ENCODE data around the gene CCDC171. TPM values are rescaled to one million over a fixed set of nuclear protein-coding genes. Genes with fewer than 3 reads are reported as not detected.

The CCDC171 gene
- total and polyA plus RNA-seq, 2 of the 13 experiments (the other 11 are each of a cell fraction or from before 2014, with no cell fraction given), result 0.95 to 2.5 TPM

- no peak overlapping the region for H3K4me2 ChIP-seq (ENCODE audit: low read depth, low read length)
- no peaks in the 10 kb centered on the region for H4K20me1 ChIP-seq (ENCODE audit: insufficient read depth, low read length)
- no TSS peak for BruUV-seq (replicated peaks)
- H3K9ac ChIP-seq (ENCODE audit: insufficient read depth, low read depth, low read length), result no peak overlapping the region
- intact Hi-C loops (cut with micrococcal nuclease; ENCODE audit: unreplicated experiment) (no loop called here), in situ Hi-C loops (cut with HindIII; ENCODE audit: extremely low pct_ligation_motif_present, low pct_unique_long_range_greater_than_20kb) (no loop called here)
- no peak for ATAC-seq
- CTCF ChIA-PET (ENCODE audit: low intra/inter-chr PET ratio, low total read pairs), result no interaction called here
- TF ChIP-seq PPARG (CRISPR knock-in tag; conservative IDR thresholded peaks at IDR 0.05) (no peak), HNF4A (CRISPR knock-in tag; IDR thresholded peaks at IDR 0.05) (no peak), ZNF24 (IDR thresholded peaks at IDR 0.05) (no peak)
- POLR2A ChIA-PET, result no interaction called here
- no peaks in the 10 kb centered on the region for H3K79me2 ChIP-seq (ENCODE audit: insufficient read depth, low read length)
- H3K4me3 ChIP-seq (replicated peaks in 1 of 3; ENCODE audit: insufficient read depth in 1 of 3, low read depth in 2 of 3, low read length in 3 of 3), result no peak overlapping the region
- H3K9me3 ChIP-seq (ENCODE audit: low read length), result no peaks in the 10 kb centered on the region
- H3K4me1 ChIP-seq (ENCODE audit: insufficient read depth, low read length), result no peaks in the 10 kb centered on the region
- no peak overlapping the region for H2AFZ ChIP-seq (ENCODE audit: low read length)
- FAIRE-seq, result no peak
- WGBS (ENCODE audit: low lambda C conversion rate), result 63% methylated on average over 3 of the region's 3 CpGs
- no peak overlapping the region for H3K27ac ChIP-seq (ENCODE audit: extremely low read length, insufficient read depth, low read length)
- no peak for DNase-seq (ENCODE audit: low spot score)
- peaks cover 1 to 3% of the 10 kb centered on the region in 2 experiments; a peak in 1 of 5 replicates for H3K27me3 ChIP-seq (ENCODE audit: control insufficient read depth in 1 of 2, insufficient read depth in 2 of 2, low read length in 2 of 2)
- H3K36me3 ChIP-seq (replicated peaks in 1 of 2; ENCODE audit: control insufficient read depth in 1 of 2, insufficient read depth in 2 of 2, low read length in 2 of 2), result no peaks in the 10 kb centered on the region
These were observed 30.6 kb upstream of the CCDC171 start for GRCh38 chr9:15522130-15522755.

- ChIA-PET CTCF (ENCODE audit: low intra/inter-chr PET ratio, low total read pairs) (no interaction called here), POLR2A (no interaction called here)
- no peak overlapping the region for H3K4me2 ChIP-seq (ENCODE audit: low read depth, low read length)
- no peaks in the 10 kb centered on the region for H3K79me2 ChIP-seq (ENCODE audit: insufficient read depth, low read length)
- no peaks in the 10 kb centered on the region for H3K9me3 ChIP-seq (ENCODE audit: low read length)
- no peaks in the 10 kb centered on the region for H3K4me1 ChIP-seq (ENCODE audit: insufficient read depth, low read length)
- TF ChIP-seq MAFK (conservative IDR thresholded peaks at IDR 0.05 in 1 of 2, IDR thresholded peaks at IDR 0.05 in 1 of 2; ENCODE audit: low read length in 2 of 2) (peak; percentile 55 to 62), MAFF (IDR thresholded peaks at IDR 0.05; ENCODE audit: low read depth, low read length) (0 out of 2 replicates have a peak, but pooled peaks have one; percentile 27), LCORL (IDR thresholded peaks at IDR 0.05) (no peak), LCORL (CRISPR knock-in tag; IDR thresholded peaks at IDR 0.05) (no peak)
- intact Hi-C loops (cut with micrococcal nuclease; ENCODE audit: unreplicated experiment) (no loop called here), in situ Hi-C loops (cut with HindIII; ENCODE audit: extremely low pct_ligation_motif_present, low pct_unique_long_range_greater_than_20kb) (no loop called here)
- H3K36me3 ChIP-seq (replicated peaks in 1 of 2; ENCODE audit: control insufficient read depth in 1 of 2, insufficient read depth in 2 of 2, low read length in 2 of 2), result no peaks in the 10 kb centered on the region
- BruUV-seq (replicated peaks), result no TSS peak
- H2AFZ ChIP-seq (ENCODE audit: low read length), result no peak overlapping the region
- H4K20me1 ChIP-seq (ENCODE audit: insufficient read depth, low read length), result no peaks in the 10 kb centered on the region
- FAIRE-seq, result no peak
- no peak overlapping the region for H3K27ac ChIP-seq (ENCODE audit: extremely low read length, insufficient read depth, low read length)
- 47% methylated on average over 8 of the region's 8 CpGs for WGBS (ENCODE audit: low lambda C conversion rate)
- peaks cover 1 to 3% of the 10 kb centered on the region in 2 experiments; a peak in 1 of 5 replicates for H3K27me3 ChIP-seq (ENCODE audit: control insufficient read depth in 1 of 2, insufficient read depth in 2 of 2, low read length in 2 of 2)
- H3K4me3 ChIP-seq (replicated peaks in 1 of 3; ENCODE audit: insufficient read depth in 1 of 3, low read depth in 2 of 3, low read length in 3 of 3), result no peak overlapping the region
- no peak for DNase-seq (ENCODE audit: low spot score)
- ATAC-seq, result no peak
- no peak overlapping the region for H3K9ac ChIP-seq (ENCODE audit: insufficient read depth, low read depth, low read length)
These were observed 27.9 kb upstream of the CCDC171 start for GRCh38 chr9:15524845-15525455.

Data from HepG2 (cell line).